ENCODE data around the gene MAST4.

The MAST4 gene

GRCh38 chr5:67190410-67190809 lies 594.2 kb downstream of the MAST4 start:
- DNase-seq (ENCODE audit: low spot score) = no peak

- DNase-seq (ENCODE audit: low spot score) = no peak
These were observed 594.7 kb downstream of the MAST4 start for GRCh38 chr5:67190861-67191260.

- no peak for DNase-seq (ENCODE audit: low spot score)
These were observed 596.7 kb downstream of the MAST4 start for GRCh38 chr5:67192719-67193438.

- DNase-seq (ENCODE audit: low spot score) = no peak
These were observed 597.2 kb downstream of the MAST4 start for GRCh38 chr5:67193439-67193807.

- no peak for DNase-seq (ENCODE audit: low spot score)
These were observed 598.0 kb downstream of the MAST4 start for GRCh38 chr5:67194166-67194565.

- no peak for DNase-seq (ENCODE audit: low spot score)
These were observed 599.4 kb downstream of the MAST4 start for GRCh38 chr5:67195406-67196275.

GRCh38 chr5:67196537-67197059 lies 600.4 kb downstream of the MAST4 start, which contains the start of gene CD180:
CD180 (minus strand) TSS chr5:67196799; CDS start chr5:67196641, 158 bp downstream.
- no peak for DNase-seq (ENCODE audit: low spot score)

- no peak for DNase-seq (ENCODE audit: low spot score)
These were observed 601.3 kb downstream of the MAST4 start for GRCh38 chr5:67197536-67197935.

- DNase-seq (ENCODE audit: low spot score) = no peak
These were observed 602.7 kb downstream of the MAST4 start for GRCh38 chr5:67198917-67199316.

- DNase-seq (ENCODE audit: low spot score) = no peak
These were observed 603.7 kb downstream of the MAST4 start for GRCh38 chr5:67199859-67200258.

- no peak for DNase-seq (ENCODE audit: low spot score)
These were observed 604.8 kb downstream of the MAST4 start for GRCh38 chr5:67200809-67201562.

- DNase-seq (ENCODE audit: low spot score) = no peak
These were observed 605.8 kb downstream of the MAST4 start for GRCh38 chr5:67201897-67202549.

- DNase-seq (ENCODE audit: low spot score) = no peak
These were observed 606.6 kb downstream of the MAST4 start for GRCh38 chr5:67202828-67203227.

GRCh38 chr5:67203701-67204074 lies 607.5 kb downstream of the MAST4 start:
- no peak for DNase-seq (ENCODE audit: low spot score)

GRCh38 chr5:67204821-67205220 lies 608.6 kb downstream of the MAST4 start:
- DNase-seq (ENCODE audit: low spot score) = no peak

GRCh38 chr5:67205981-67206380 lies 609.8 kb downstream of the MAST4 start:
- DNase-seq (ENCODE audit: low spot score) = no peak

GRCh38 chr5:67206461-67206860 lies 610.3 kb downstream of the MAST4 start:
- no peak for DNase-seq (ENCODE audit: low spot score)

- DNase-seq (ENCODE audit: low spot score) = no peak
These were observed 610.7 kb downstream of the MAST4 start for GRCh38 chr5:67206929-67207328.

GRCh38 chr5:67208403-67208802 lies 612.2 kb downstream of the MAST4 start:
- no peak for DNase-seq (ENCODE audit: low spot score)

- peak; percentile 81 for DNase-seq (ENCODE audit: low spot score)
These were observed 613.1 kb downstream of the MAST4 start for GRCh38 chr5:67209141-67209771.

GRCh38 chr5:67211926-67212325 lies 615.7 kb downstream of the MAST4 start:
- peak; percentile 64 for DNase-seq (ENCODE audit: low spot score)

Data from AG08395 (cell line).